Stomach (tissue), 9 donors: Measurements from ENCODE around the gene ANKHD1. TPM values are rescaled to one million over a fixed set of nuclear protein-coding genes. Genes with fewer than 3 reads are reported as not detected.

Source experiments
- DNase-seq, 2 donors: peaks; one replicate each; pipeline versions ENCODE4 v3.0.0 to v3.0.0-alpha.2; 2013 to 2019
- H3K27ac ChIP-seq, 5 donors: fragments of 200-600 bp in 4 of 5; sonication (generic) in 4 of 5; one replicate each; pipeline ENCODE4 v1.5.1; 2013 to 2019; ENCODE audit warnings: mild to moderate bottlenecking in 1 of 5, moderate library complexity in 1 of 5
- H3K27me3 ChIP-seq, 3 donors: fragments of 200-600 bp; sonication (generic); one replicate each; pipeline ENCODE4 v1.5.1; 2017 to 2019; ENCODE audit warnings: mixed run types in 1 of 3
- H3K36me3 ChIP-seq, 4 donors: fragments of 200-600 bp; sonication (generic); 1 replicate in 3 of 4; 2 replicates in 1 of 4; pipeline ENCODE4 v1.5.1; 2016 to 2019
- H3K4me1 ChIP-seq, 4 donors: fragments of 200-600 bp; sonication (generic); one replicate each; pipeline ENCODE4 v1.5.1; 2016 to 2019
- H3K4me3 ChIP-seq, 4 donors: fragments of 200-600 bp; sonication (generic) in 3 of 4; one replicate each; pipeline ENCODE4 v1.5.1; 2016 to 2019; ENCODE audit warnings: mild to moderate bottlenecking in 1 of 4
- H3K9me3 ChIP-seq, 4 donors: fragments of 200-600 bp; sonication (generic); one replicate each; pipeline ENCODE4 v1.5.1; 2016 to 2019
- CTCF ChIP-seq, 7 experiments: fragments of 450-650 bp in 4 of 7; fragments of 200-600 bp in 3 of 7; sonication (generic) in 3 of 7; IDR thresholded peaks; one replicate each; pipeline ENCODE4 v1.5.1; 2016 to 2019; ENCODE audit warnings: antibody characterized with exemption in 7 of 7, control low read depth in 2 of 7, mild to moderate bottlenecking in 1 of 7
- EP300 ChIP-seq: sonication (generic); formaldehyde crosslinking; IDR thresholded peaks from one replicate; pipeline ENCODE4 v1.6.1; 2017; ENCODE audit warnings: antibody characterized with exemption
- POLR2A ChIP-seq, 4 donors: fragments of 450-650 bp; IDR thresholded peaks; one replicate each; pipeline ENCODE4 v1.6.1; 2016; ENCODE audit warnings: antibody characterized with exemption in 4 of 4, control low read depth in 2 of 4, mild to moderate bottlenecking in 1 of 4, moderate library complexity in 1 of 4
- POLR2AphosphoS5 ChIP-seq, 3 donors: sonication (generic); formaldehyde crosslinking; IDR thresholded peaks; one replicate each; pipeline ENCODE4 v1.6.1; 2016; ENCODE audit warnings: antibody characterized with exemption in 3 of 3
- WGBS, 5 donors: extraction: QIAGEN DNeasy Blood & Tissue Kit in 3 of 5; methylation state at CpG; one replicate each; pipeline versions ENCODE4 v1.1.5 to v1.1.7; 2013 to 2018; 5-methylcytosine and 5-hydroxymethylcytosine counted together
- intact Hi-C: fragments of 100-400 bp; cut with DNase I; formaldehyde crosslinking; loops from one replicate; pipeline ENCODE4 v1.15.1; 2023; ENCODE audit warnings: low total_unique reads
- polyA plus RNA-seq, 3 donors: library from polyadenylated mRNA; stranded (reverse); fragments of 200-250 nt; gene quantifications; one replicate each; pipeline ENCODE4 v1.2.3, GENCODE V29; 2013
- total RNA-seq, 5 donors: library from RNA; depleted of rRNA; stranded (reverse); fragments of >200 nt; gene quantifications; one replicate each; pipeline versions ENCODE4 v1.1.0 to v1.2.3, GENCODE V29; 2014 to 2016
- donor health status: healthy with polysubstance abuse.
- donor health status: Bipolar disorder and iron deficiency.
- donor health status: healthy.

The ANKHD1 gene
- total and polyA plus RNA-seq, 8 donors, result 22.0 to 249 (median 120) TPM

- H3K4me3 ChIP-seq, result peak overlapping the region in 1 of 4 donors; percentile 20
- intact Hi-C loops, result loop anchor here (5.0 kb wide), 1 partner anchor 66 kb away; the partner anchor contains the start of gene CD14
- WGBS, 5 donors, result 91 to 94% (median 92%) methylated on average over 4 to 5 of the region's 5 CpGs
- H3K27ac ChIP-seq, result peak overlapping the region in 1 of 5 donors; percentile 95
- no peaks in the 10 kb centered on the region for H3K9me3 ChIP-seq
- no peak for TF ChIP-seq POLR2AphosphoS5 (IDR thresholded peaks at IDR 0.05)
- TF ChIP-seq POLR2A (IDR thresholded peaks at IDR 0.05), result no peak
- TF ChIP-seq CTCF (IDR thresholded peaks at IDR 0.05), result no peak
- TF ChIP-seq EP300, result no peak
- H3K4me1 ChIP-seq, result peaks cover 24 to 77% (median 66%) of the 10 kb centered on the region in 4 donors
- no peak for DNase-seq
- H3K36me3 ChIP-seq, result peaks cover 19 to 46% (median 42%) of the 10 kb centered on the region in 4 donors
- H3K27me3 ChIP-seq, result no peaks in the 10 kb centered on the region
These were observed 165.0 kb downstream of the ANKHD1 start for GRCh38 chr5:140566665-140567064.

- TF ChIP-seq POLR2A (IDR thresholded peaks at IDR 0.05) (no peak), POLR2AphosphoS5 (IDR thresholded peaks at IDR 0.05) (no peak), EP300 (no peak), CTCF (IDR thresholded peaks at IDR 0.05) (no peak)
- intact Hi-C loops, result loop anchor here (5.0 kb wide), 1 partner anchor 65 kb away; the partner anchor contains the start of gene CD14
- Histone ChIP-seq H3K4me1 (peaks cover 24 to 73% (median 61%) of the 10 kb centered on the region in 4 donors), H3K4me3 (peak overlapping the region in 1 of 4 donors; percentile 20), H3K9me3 (no peaks in the 10 kb centered on the region), H3K27ac (peak overlapping the region in 2 of 5 donors; percentile 82 to 95), H3K36me3 (peaks cover 19 to 42% (median 36%) of the 10 kb centered on the region in 4 donors), H3K27me3 (no peaks in the 10 kb centered on the region)
- whole genome bisulfite sequencing, 5 donors, result 88 to 91% (median 90%) methylated on average over 22 of the region's 22 CpGs
- no peak for DNase-seq
These were observed 165.6 kb downstream of the ANKHD1 start for GRCh38 chr5:140567136-140567818.

GRCh38 chr5:140567871-140568270 is 166.2 kb downstream of the ANKHD1 start:
- H3K9me3 ChIP-seq, result no peaks in the 10 kb centered on the region
- H3K27ac ChIP-seq, result peak overlapping the region in 2 of 5 donors; percentile 61 to 82
- TF ChIP-seq CTCF (IDR thresholded peaks at IDR 0.05) (no peak), POLR2A (IDR thresholded peaks at IDR 0.05) (no peak), EP300 (no peak), POLR2AphosphoS5 (IDR thresholded peaks at IDR 0.05) (no peak)
- H3K4me1 ChIP-seq, result peaks cover 24 to 67% (median 58%) of the 10 kb centered on the region in 4 donors
- 88 to 97% (median 95%) methylated on average over 13 of the region's 13 CpGs for WGBS, 5 donors
- no peak overlapping the region for H3K4me3 ChIP-seq
- intact Hi-C loops, result loop anchor here (5.0 kb wide), 1 partner anchor 64 kb away; the partner anchor contains the start of gene CD14
- no peaks in the 10 kb centered on the region for H3K27me3 ChIP-seq
- no peak for DNase-seq
- peaks cover 19 to 42% (median 36%) of the 10 kb centered on the region in 4 donors for H3K36me3 ChIP-seq

GRCh38 chr5:140568443-140569063 is 166.9 kb downstream of the ANKHD1 start:
- WGBS, 5 donors, result 85 to 100% (median 100%) methylated on average over 2 of the region's 2 CpGs
- peaks cover 18 to 61% (median 51%) of the 10 kb centered on the region in 4 donors for H3K4me1 ChIP-seq
- H3K27ac ChIP-seq, result peak overlapping the region in 4 of 5 donors; percentile 58 to 82 (median 66)
- H3K4me3 ChIP-seq, result no peak overlapping the region
- no peak for DNase-seq
- peaks cover 19 to 42% (median 36%) of the 10 kb centered on the region in 4 donors for H3K36me3 ChIP-seq
- H3K9me3 ChIP-seq, result no peaks in the 10 kb centered on the region
- H3K27me3 ChIP-seq, result no peaks in the 10 kb centered on the region
- TF ChIP-seq CTCF (IDR thresholded peaks at IDR 0.05) (no peak), POLR2AphosphoS5 (IDR thresholded peaks at IDR 0.05) (no peak), POLR2A (IDR thresholded peaks at IDR 0.05) (no peak), EP300 (no peak)
- intact Hi-C loops, result loop anchor here (5.0 kb wide), 1 partner anchor 64 kb away; the partner anchor contains the start of gene CD14
